GM21737 (cell line): ENCODE results near the gene RASA3.
"Not testable (repeated sequence)": the region's sequence is repeated elsewhere in the genome, so short reads cannot be mapped to it uniquely, and the experiment has no call there.

Experiments
- ATAC-seq: cut with Tn5 transposase; IDR thresholded peaks from one replicate; pipeline ENCODE4 v1.9.1; 2021; ENCODE audit warnings: mild to moderate bottlenecking, moderate library complexity; ENCODE audit not compliant: unreplicated experiment

RASA3 gene, protein sequence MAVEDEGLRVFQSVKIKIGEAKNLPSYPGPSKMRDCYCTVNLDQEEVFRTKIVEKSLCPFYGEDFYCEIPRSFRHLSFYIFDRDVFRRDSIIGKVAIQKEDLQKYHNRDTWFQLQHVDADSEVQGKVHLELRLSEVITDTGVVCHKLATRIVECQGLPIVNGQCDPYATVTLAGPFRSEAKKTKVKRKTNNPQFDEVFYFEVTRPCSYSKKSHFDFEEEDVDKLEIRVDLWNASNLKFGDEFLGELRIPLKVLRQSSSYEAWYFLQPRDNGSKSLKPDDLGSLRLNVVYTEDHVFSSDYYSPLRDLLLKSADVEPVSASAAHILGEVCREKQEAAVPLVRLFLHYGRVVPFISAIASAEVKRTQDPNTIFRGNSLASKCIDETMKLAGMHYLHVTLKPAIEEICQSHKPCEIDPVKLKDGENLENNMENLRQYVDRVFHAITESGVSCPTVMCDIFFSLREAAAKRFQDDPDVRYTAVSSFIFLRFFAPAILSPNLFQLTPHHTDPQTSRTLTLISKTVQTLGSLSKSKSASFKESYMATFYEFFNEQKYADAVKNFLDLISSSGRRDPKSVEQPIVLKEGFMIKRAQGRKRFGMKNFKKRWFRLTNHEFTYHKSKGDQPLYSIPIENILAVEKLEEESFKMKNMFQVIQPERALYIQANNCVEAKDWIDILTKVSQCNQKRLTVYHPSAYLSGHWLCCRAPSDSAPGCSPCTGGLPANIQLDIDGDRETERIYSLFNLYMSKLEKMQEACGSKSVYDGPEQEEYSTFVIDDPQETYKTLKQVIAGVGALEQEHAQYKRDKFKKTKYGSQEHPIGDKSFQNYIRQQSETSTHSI

DNA sequence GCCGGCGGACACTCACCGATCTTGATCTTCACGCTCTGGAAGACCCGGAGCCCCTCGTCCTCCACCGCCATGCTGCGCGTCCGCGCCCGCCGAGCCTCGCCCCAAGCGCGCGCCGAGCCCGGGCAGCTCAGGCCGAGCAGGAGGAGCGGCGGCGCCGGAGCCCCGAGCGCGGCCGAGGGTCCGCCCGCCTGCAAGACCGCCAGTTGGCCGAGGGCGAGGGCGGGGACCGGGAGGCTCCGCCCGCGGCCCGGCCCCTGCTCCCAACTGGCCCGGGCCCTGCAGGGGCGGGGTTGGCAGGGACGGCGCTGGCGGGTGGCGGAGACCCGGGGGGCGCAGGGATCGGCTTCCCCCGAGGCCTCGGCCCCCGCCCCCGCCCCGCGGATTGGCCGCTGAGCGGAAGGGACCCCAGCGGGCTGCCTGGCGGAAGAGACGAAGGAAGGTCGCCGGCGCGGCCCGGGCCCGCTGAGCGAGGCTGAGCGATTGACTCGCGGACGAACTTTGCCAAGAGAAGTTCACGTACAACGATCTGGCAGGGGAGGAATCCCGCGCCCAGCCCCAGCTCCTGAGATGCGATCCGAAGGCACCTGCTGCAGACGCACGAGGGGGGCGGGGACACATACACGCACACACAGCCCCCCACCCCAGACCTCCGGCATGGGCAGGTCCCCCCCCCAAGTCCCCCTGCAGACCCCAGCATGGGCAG is at the start of gene RASA3:
TSS of gene RASA3 (minus strand) at position 205 of the 703 bp plus-strand sequence. CDS start at position 71, 134 bp downstream.
- ATAC-seq = peak; percentile 64

DNA sequence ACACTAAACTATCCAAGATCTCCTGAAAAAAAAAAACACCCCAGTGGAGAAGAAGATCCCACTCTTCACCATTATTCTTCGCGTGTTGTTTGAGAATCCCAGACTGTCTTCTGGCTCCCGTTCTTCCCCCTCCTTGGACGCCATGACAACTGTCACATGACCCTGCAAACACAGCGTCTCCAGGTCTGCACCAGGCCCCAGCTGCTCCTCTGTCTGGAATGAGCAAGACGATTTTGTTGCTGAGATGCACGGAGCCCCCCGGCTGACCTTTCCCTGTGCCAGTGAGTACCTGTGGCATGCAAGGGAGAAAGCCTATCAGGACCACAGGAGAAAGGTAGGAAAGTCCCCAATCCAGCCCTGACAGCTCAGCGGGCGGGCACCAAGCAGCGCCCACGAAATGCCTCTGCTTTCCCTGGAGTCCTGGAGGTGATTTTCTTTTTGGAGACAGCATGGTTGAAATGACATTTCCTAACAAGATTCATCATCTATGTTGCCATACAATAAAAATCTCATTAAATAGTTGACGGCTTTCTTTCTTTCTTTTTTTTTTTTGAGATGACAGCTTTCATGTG is 46.8 kb upstream of the RASA3 start, which contains the start of gene CFAP97D2:
TSS of gene CFAP97D2 (plus strand) at position 171 of the 572 bp plus-strand sequence. CDS start at position 245, 74 bp downstream.
- ATAC-seq = no peak

DNA sequence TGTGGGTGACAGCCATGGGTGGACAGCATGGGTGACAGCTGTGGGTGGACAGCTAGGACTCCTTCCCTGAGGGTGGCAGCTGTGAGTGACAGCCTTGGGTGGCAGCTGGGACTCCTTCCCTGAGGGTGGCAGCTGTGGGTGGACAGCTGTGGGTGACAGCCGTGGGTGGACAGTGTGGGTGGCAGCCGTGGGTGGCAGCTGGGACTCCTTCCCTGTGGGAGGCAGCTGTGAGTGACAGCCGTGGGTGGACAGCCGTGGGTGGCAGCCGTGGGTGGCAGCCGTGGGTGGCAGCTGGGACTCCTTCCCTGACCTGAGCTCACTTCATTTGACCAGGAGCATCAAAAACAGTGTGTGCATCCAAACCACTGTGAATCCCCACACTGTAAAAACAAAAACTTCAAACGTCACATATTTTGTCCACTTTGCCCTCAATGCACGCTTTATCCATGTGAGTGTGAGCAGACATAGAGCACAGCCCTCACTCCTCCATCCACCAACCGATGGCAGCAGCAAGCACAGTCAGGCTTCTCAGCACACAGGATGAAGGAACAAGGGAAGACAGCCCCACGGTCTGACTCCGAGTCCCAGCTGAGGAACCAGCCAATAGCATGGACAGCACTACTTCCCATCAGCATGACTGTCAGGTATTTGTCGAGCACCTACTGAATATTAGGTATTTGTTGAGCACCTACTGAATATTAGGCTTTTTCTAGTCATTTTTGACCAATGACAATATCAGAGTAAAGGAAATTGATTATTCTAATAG is 45.0 kb upstream of the RASA3 start:
- no peak for ATAC-seq

DNA sequence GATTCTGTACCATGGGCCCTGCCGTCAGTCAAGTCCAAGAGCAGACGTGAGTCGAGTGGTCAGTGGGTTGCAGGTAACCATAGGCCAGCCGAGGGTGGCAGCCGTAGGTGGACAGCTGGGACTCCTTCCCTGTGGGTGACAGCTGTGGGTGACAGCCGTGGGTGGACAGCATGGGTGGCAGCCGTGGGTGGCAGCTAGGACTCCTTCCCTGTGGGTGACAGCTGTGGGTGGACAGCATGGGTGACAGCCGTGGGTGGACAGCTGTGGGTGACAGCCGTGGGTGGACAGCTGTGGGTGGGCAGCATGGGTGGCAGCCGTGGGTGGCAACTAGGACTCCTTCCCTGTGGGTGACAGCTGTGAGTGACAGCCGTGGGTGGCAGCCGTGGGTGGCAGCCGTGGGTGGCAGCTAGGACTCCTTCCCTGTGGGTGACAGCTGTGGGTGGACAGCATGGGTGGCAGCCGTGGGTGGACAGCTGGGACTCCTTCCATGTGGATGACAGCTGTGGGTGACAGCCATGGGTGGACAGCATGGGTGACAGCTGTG is 44.0 kb upstream of the RASA3 start:
- not testable (repeated sequence) for ATAC-seq

DNA sequence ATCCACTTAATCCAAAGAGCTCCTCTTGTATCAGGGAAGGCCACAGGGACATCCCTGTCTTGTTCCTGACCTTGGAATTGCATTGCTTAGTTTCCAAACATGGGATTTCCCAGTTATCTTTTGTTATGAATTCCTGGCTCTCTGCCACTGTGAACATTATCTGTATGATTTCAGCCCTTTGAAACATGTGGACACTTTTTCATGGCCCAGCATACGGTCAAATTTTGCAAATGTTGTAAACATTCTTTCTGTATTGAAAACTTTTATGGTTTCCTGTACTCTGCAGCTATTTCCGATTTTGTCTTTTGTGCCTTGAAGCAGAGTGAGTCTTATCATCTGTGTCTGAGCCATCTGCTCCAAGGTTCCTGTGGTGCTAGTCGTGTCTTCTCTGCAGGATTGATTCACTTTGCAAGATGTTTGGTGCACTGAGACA is 42.1 kb upstream of the RASA3 start:
- no peak for ATAC-seq

DNA sequence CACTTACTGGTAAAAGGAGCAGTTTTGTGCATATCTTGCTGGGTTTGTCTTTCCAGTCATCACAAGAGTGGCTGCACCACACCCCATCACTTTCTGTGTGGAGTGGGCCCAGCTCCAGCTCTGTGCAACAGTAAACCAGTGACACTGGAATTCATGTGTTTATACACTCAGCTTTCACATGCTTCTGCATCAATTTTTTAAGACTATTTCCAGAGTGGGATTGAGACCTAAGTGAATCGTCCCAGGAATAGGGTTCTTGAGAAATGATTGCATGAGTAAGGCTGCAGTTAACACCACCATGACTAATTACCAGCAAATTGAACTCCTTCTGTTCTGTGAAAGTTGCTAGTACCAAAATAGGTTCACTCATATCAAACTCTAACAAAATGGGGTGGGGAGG is 41.3 kb upstream of the RASA3 start:
- no peak for ATAC-seq

DNA sequence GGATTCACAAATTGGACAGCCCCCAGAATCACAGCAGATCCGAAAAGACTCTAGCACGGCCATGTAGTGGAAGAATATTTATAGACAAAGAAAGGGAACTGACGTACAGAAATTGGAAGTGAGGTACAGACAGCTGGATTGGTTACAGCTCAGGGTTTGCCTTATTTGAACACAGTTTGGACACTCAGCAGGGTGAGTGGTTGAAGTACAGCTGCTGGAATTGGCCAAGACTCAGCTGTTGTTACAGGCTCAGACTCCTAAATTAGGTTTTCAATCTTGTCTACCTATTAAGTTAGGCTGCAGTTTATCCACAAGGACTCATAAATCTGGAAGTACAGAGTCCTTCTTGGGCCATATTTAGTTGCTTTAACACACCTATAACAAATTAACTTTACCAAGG is 40.8 kb upstream of the RASA3 start:
- no peak for ATAC-seq

DNA sequence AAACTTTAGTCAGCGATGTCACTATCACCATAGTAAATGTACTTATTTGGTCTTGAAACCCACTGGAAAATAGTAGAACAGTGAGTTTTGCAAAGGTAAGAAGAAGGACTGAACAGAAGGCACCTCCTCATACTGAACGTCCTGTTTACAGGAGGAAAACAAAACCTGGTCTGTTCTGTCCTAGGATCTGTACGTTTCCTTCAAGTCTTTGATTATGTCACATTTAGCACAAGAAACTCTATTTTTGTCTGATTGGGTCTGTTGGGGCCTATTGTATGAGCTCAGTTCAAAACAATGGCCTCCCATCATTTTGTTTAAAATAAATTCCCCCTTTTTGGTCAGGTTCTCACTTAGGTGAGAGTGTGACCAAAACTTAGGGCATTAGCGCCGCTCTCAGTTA is 35.5 kb upstream of the RASA3 start:
- ATAC-seq = no peak

DNA sequence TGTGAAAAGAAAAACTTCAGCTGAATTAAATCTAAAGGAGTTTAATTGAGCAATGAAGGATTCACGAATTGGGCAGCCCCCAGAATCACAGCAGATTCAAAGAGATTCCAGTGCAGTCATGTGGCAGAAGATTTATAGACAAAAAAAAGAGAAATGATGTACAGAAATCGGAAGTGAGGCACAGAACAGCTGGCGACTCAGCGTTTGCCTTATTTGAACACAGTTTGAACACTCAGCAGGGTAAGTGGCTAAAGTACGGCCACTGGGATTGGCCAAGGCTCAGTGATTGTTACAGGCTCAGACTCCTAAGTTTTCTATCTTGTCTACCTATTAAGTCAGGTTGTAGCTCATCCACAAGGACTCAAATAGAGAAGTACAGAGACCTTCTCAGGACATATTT is 35.0 kb upstream of the RASA3 start:
- no peak for ATAC-seq

DNA sequence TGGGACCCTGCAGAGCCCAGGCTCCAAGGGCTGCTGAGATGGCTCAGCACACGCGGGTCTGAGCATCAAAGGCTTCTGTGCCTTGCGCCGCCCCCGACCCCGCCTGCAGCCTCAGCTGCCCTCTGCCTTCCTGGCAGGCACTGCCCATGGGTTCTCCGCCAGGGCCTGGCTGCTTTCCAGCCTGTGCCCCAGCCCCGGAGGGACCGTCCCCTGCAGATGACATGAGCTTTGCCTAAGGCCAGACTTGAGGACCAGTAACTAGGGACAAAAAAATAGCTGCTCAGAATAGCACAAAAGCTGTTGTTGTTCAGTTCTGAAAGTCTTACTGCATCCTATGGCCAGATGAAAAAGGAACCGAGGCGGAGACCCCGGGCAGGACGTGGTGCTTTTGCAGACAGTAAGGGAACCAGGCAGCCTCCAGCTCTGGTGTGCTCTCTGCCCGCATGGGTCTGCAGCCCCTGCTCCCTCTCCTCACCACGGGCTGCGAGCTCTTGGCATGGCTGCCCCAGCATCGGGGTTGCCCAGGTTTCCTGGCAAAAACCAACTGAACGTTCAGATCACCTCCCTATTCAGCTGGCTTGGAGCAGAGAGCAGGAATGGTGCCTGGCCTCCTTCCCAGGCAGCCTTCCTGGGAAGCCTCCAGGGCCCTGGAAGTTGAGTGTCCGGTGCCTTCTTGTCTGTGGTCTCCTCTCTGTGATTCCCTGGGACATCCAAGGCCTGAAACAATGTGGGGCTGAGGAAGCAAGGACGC is 34.1 kb upstream of the RASA3 start:
- no peak for ATAC-seq

DNA sequence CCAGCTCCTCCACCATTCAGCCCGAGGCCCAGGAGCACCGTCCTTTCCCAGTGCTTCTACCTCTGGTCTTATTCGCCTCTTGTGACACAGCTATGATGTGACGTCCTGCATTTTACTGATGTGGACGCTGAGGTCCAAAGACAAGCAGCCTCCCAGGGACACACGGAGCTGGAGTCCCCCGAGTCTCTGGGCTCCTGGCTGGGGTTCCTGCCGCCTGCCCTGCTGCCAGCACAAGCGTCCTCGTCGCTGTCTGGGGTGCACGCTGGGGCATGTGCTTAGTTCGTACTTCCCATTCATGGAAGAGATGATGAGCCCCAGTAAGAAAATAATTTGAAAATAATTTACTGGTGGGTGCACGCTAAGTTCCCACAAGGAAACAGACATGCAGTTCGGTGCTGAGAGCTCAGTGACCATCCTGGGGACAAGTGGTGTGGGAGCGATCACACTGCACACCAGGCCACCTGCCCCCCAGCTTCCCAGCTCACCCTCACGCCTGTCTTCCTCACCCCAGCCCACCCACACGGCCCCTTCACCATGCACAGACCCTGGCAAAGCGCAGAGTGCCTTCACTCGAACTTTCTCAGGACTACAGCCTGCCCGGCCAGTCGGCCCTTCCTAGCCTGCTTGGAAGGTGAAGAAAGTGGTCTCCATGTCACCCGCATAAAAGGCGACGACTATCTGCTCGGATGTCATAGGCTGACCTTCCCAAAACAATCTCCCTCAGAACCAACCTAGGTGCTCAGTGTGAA is 32.4 kb upstream of the RASA3 start:
- ATAC-seq = no peak

DNA sequence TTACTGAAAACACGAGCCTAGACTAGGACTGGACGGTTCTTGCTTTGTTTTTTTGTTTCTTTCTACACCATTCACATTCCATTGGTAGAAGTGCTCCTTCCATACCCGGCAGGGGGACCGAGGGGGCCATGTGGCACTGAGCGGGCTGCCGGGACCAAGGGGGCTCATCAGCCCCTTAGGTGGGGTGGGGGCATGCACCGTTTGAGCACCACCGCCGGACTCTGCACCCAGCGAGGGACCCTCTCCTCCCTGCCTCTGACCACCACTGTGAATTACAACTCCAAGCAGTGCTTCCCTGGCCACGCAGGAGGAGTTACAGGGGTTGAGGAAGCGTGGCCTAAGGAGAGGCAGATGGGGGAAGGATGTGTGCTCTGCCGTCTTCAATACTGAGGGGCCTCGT is 31.6 kb upstream of the RASA3 start:
- no peak for ATAC-seq

DNA sequence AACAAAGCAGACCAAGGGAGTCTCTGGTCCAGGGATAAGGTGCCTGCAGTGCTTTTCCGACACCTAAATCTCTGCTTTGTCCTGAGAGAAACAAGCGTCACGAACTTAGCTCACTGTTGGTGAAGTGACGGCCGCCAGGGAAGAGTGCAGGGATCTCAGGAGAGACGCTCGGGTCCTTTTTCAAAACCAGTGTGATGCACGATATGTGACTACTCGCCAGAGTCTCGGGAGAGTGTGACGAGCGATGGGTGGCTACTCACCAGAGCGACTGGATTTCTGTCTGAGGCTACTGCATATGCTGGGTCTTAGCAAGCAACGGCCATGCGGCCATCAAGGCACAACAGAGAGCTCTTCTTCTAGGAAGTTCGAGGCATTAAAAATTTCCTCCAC is 30.1 kb upstream of the RASA3 start:
- ATAC-seq = no peak

DNA sequence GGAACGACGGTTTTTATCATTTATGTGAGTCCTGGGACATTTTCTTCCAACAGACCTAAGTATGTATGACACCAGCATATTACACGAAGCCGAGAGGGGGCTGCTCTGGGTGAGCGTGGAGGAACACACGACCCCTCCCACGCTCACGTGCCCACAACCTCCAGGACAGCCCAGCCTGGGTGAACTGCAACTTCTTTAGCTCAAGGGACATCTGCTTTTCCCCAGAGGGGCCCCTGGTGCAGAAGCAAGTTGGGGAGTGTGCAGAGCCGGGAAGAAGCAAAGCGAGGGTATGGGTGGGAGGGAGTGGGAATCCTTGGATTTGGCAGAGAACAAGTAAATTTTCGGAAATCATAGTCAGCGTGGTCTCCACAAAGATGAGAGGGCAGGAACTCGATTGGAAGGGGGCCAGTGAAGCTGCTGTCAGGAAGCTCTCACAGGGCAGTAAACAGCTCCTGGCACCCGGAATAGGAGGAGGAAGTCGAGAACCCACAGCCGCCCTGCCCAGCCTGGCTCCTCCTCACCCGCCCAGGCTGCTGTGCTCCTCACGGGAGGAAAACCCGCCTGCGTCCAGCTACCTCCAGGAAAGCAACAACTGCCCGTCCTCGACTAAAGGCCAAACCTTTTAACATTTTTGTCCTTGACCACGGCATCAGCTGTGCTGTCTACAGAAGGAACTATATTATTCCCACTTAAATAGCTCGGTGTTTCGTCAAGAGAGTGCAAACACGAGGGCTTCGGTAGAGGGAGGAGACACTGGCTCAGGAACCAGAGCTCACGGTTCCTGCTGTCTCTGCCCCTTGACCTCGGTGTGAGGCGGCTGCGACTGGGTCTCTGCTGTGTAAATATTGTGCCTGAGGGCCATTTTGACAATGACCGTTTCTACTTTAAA is 29.5 kb upstream of the RASA3 start:
- ATAC-seq = no peak

DNA sequence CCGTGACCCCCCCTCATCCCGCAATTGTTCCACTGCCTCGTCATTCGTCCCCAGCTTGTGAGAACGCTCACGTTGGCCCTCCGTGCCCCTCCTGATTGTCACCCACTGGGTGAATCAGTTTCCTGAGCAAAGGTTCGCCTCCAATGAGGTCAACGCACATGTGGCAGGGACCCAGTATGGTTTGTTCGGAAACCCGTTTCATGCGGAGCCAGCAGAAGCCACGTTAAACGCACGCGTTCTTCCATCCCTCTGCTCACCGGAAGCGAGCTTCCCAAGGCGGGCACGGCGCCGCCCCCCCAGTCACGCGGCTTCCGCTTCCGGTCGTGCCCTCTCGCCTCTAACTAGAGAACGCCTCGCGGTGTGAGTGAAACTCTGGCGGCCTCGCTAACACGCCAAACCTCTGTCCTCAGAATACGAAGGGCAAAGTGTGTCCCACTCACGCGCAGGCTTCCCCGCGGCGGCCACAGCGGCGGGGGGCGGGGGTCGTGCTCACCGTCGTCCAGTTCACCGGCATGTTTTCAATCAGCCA is 28.7 kb upstream of the RASA3 start:
- ATAC-seq = no peak

DNA sequence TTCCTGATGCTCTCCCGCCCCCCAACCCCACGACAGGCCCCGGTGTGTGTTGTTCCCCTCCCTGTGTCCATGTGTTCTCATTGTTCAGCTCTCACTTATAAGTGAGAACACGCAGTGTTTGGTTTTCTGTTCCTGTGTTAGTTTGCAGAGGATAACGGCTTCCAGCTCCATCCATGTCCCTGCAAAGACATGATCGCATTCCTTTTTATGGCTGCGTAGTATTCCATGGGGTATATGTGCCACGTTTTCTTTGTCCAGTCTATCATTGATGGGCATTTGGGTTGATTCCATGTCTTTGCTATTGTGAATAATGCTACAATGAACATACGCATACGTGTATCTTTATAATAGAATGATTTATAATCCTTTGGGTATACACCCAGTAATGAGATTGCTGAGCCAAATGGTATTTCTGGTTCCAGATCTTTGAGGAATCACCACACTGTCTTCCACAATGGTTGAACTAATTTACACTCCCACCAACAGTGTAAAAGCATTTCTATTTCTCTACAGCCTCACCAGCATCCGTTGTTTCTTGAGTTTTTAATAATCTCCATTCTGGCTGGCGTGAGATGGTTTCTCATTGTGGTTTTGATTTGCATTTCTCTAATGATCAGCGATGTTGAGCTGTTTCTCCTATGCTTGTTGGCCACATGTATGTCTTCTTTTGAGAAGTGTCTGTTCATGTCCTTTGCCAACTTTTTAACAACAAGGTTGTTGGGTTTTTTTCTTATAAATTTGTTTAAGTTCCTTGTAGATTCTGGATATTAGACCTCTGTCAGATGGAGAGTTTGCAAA is 26.6 kb upstream of the RASA3 start:
- not testable (repeated sequence) for ATAC-seq
